NCI-H1092 (cell line): ENCODE results near the gene NLGN2.

Experiments used
- DNase-seq: peaks from one replicate; lab custom pipeline; 2025; lab: John Stamatoyannopoulos, UW

Gene NLGN2

DNA sequence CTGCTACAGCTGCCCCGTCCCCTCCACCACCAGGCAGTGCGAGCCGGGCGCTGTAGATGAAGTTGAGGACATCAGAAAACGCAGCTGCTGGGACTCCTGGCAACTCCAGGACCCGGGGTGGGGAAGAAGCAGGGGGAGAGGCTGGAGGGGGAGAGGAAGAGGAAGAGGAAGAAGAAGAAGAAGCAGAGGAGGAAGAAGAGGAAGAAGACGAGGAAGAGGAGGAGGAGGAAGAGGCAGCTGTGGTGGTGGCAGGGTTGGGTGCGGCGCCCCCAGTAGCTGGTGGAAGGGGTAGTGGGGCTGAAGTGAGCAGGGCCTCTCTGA, 58.6 kb downstream of the NLGN2 start:
- DNase-seq = no peak

GRCh38 chr17:7466639-7467341, 59.1 kb downstream of the NLGN2 start:
- DNase-seq = no peak

DNA sequence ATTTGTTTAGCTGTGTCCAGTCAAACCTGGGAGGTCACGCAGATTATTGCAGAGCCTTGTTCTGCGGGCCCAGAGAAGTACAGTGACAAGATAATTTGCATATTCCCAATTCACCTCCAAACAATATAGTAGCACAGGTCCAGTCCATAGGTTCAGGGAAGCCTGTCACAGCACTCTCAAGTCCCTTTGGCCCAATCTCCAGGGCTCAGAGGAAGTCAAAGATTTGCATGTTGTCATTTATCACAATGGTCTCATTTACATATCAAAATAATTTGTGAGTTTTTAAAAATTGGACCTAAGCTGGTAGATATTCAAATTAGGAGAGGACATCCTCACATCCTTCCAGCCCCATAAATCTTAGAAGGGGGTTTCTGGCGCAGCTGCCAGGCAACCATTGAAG, 59.9 kb downstream of the NLGN2 start:
- DNase-seq = no peak

DNA sequence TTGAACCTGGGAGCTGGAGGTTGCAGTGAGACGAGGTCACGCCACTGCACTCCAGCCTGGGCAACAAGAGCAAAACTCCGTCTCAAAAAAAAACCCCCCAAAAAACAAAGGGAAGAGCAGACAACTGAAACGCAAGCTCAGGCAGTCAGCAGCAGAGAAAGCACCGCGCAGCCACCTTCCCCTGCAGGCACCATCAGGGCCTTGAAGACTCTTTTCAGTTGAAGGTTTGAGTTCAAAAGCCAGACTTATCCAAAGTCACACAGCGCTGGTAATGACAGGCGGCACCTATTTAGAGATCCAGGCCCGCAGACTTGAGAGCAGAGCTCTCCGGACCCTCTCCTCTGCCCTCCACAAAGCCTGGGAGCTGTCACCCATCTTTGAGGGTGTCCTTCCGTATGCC, 60.6 kb downstream of the NLGN2 start:
- DNase-seq = no peak

GRCh38 chr17:7468804-7469389, 61.3 kb downstream of the NLGN2 start:
- DNase-seq = no peak
